NCI-H345 (cell line): ENCODE results near the gene SLC6A20.
"Not testable (repeated sequence)": the region's sequence is repeated elsewhere in the genome, so short reads cannot be mapped to it uniquely, and the experiment has no call there.

ENCODE experiments used
- DNase-seq: peaks from one replicate; lab custom pipeline; 2025; lab: John Stamatoyannopoulos, UW

Gene SLC6A20

GRCh38 chr3:45757141-45757540, 39.2 kb downstream of the SLC6A20 start:
- not testable (repeated sequence) for DNase-seq

GRCh38 chr3:45756055-45756454, 40.3 kb downstream of the SLC6A20 start:
- no peak for DNase-seq

DNA sequence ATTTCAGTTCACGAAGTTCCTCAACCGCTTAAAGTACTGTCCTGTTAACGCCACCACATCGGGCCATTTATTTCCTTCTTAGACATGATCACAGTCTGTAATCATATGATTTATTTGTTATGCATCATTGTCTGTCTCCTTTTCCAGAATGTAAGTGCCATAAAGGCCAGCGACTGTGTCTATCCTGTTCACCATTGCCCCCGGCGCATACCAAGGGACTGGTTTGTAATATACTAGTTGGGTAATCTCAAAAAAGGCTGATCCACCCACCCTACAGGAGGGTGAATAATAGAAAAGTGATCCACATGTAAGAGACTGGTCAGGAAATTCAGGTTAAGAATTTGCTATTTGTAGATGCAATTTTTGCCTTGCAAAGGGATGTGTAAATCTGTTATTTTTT, 41.9 kb downstream of the SLC6A20 start:
- no peak for DNase-seq

DNA sequence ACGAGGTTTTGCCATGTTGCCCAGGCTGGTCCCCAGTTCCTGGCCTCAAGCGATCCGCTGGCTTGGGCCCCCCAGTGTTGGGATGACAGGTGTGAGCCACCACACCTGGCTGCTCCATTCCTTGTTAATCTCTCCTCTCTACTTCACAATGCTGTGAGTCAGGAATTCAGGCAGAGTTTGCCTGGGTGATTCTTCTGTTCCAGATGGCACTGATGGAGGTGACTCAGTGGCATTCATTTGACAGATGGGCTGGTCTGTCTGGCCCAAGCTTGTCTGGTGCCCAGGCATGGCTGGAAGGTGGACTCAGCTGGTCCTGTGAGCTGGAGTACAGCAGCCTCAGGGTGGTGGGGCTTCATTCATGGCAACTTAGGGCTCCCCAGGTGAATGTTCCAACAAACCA, 43.2 kb downstream of the SLC6A20 start:
- no peak for DNase-seq

GRCh38 chr3:45751537-45752242, 44.6 kb downstream of the SLC6A20 start:
- DNase-seq, result no peak

DNA sequence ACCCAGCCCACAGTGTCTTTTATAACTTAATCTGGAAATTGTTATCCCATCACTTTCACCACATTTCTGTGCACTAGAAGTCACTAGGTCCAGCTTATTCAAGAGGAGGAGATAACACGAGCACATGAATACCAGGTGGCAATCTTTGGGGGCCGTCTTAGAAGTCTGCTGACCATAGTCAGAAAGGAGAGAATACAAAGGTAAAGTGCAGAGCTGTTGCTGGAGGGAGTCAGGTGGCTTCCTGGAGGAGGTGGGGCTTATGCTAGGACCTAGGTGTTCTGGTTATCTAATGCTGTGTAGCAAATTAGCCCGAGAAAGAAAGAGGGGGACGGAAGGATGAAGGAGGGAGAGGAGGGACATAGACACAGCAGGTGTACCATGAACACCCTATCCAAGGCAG, 46.5 kb downstream of the SLC6A20 start:
- DNase-seq, result no peak

- not testable (repeated sequence) for DNase-seq
Observed at GRCh38 chr3:45749036-45749600, 47.2 kb downstream of the SLC6A20 start.

DNA sequence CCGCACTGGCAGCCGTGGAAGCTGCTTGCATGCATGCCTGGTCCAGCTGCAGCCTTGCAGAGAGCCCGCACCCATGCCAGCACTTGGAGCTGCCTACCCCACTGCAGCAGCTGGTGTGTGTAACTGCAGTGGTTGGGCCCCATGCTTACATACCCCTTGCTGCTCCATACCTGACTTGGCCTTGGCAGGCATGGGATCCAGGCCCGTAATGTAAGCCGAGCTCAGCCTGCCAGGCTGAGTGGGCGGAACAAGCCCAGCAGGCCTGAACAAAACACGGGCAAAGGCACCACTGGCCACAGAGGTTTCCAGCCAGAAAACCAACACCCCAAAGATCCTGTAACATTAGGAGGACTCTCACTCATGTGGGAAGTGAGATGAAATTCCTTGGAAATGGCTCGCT, 48.3 kb downstream of the SLC6A20 start:
- DNase-seq, result no peak

- no peak for DNase-seq
Observed at GRCh38 chr3:45746777-45747622, 49.3 kb downstream of the SLC6A20 start.

DNA sequence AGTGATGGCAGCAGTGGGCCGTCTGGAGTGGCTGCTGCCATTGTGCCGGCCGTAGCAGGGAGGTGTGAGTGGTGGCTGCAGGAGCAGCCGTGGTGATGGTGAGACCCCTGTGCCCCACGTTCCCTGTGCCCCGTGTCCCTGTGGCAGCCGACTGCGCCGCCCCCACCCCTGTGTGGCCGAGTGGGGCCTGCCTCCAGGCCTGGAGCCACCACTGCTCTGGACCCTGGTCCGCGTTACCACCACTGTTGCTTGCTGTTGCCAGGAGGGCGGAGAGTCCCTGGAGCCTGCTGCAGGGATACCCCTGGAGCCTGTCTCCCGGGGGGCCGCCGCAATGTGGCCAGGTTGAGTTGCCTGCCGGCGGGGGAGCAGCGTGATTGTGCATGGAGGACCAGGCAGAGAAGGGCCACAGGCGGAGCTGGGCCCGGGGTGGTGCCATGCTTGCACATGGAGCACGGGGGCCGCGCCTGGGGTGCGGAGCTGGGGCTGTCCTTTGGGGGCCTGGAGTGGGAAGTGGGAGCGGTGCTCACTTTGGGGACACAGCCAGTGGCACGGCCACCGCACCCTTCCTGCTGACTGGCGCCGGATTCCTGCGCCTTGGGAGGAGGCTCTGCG, 50.1 kb downstream of the SLC6A20 start:
- DNase-seq, result no peak

GRCh38 chr3:45742461-45743089, 53.8 kb downstream of the SLC6A20 start:
- DNase-seq, result no peak

DNA sequence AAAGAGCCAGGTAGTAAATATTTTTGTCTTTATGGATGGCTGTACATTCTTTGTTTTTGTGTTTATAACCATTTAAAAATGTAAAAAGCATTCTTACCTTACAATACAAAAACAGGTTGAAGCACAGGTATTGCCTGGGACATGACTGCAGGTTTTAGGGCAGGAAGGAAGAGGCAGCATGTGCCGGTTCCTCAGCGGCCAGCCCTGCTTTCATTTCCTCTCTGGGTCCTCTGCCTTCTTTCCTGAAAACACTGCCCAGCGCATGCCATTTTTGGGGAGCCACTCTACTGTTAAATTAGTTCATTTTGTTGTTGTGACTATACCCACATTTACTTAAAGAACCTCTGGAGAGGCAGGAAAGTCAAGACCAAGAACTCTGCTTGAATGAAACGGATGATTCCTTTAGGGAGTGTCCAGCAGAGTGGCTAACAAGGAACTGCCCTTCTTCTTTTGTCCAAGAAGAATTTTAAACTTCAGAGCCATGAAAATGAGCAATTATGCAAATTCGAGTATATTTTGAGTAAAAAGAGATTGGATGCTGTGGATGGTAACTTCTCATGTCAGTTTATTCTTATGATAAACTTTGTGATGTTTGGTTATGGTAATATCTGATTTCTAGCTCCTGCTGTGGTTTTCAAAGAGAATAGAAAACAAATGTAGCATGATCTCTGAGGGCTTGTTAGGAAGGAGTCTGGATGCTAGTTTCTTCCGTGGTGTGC, 54.4 kb downstream of the SLC6A20 start:
- DNase-seq, result no peak

- no peak for DNase-seq
Observed at GRCh38 chr3:45741247-45741646, 55.1 kb downstream of the SLC6A20 start.

DNA sequence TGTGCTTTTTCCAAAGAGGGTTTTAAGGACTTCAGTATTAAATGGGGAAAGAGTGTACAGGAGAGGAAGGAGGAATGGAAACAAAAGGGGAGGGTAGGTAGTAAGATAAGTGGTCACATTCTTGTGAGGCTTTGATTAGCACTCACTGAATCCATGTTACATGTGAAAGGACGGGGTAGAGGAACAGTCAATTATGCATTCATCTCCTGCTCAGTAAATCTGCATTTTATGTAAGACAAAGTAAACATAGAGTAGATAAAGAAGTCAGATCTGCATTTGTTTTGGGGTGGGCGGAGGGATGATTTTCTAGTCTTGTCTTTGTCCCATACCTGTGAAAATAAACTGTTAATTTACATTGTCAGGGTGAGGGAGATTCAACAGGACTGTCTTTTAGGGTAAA, 56.3 kb downstream of the SLC6A20 start:
- no peak for DNase-seq

- DNase-seq, result no peak
Observed at GRCh38 chr3:45737234-45737633, 59.1 kb downstream of the SLC6A20 start.

DNA sequence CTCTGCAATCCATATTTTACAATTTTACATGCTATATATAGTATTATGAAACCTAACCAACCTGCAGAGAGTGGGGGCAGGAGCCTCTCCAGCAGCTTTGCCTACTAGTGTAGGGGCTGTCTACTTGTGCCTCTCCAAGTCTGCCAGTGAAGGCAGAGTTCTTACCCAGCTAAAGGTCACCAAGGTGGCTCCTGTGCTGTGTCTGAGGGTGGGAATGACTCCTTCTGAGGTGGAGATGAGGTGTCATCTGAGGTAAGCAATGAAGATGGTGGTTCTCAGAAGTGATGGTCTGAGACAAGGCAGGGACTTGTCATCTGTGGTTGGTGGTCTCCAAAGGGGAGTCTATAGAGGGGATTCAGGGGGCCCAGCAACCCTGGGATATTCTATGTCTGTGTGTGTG, 59.6 kb downstream of the SLC6A20 start:
- no peak for DNase-seq

DNA sequence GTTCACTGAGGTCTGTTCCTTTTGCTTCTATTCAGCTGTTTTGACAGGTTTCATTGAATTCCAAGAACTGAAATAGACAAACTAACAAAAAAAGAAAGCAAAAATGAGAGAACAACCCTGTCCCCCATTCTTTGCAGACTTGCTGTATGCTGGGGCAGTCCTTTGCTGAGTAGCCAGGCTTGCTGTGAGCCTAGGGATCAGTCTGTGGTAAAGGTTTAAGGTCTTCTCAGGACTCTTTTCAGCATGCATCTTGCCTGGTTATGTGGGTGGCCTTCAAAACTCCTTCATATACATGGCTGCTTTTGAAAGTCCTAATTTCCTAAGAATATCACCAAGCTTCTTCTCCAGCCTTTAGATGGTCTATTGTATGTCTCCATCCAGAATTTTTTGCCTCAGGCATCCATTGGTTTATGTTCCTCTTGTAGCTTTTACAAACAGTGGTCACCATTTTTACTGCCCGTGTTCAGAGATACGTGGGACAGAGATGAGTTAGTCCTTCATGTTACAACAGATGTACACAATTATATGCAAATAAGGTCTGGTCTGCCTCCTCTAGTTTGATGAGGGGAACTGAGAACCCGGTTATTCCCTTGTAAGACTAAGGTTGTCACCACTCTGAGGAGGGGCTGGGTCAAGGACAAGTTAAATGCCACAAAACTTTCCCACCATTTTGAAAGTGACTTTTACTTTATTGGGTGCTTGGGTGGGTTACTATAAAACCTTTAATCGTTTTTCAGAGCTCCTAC, 65.8 kb downstream of the SLC6A20 start:
- no peak for DNase-seq

GRCh38 chr3:45729614-45730013, 66.7 kb downstream of the SLC6A20 start:
- no peak for DNase-seq

DNA sequence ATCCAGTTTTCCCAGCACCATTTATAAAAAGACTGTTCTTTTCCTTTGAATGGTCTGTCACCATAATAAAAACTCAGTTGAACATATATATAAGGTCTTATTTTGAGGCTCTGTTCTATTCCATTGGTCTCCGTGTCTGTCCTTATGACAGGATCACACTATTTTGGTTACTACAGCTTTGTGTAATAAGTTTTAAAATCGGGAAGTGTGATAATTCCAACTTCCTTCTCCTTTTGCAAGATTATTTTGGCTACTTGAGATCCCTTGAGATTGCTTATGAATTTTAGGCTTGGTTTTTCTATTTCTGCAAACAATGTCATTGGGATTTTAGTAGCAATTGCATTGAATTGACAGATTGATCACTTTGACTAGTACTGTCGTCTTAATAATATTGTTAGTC, 71.4 kb downstream of the SLC6A20 start:
- no peak for DNase-seq

GRCh38 chr3:45719655-45720487, 76.5 kb downstream of the SLC6A20 start:
- DNase-seq, result no peak
